T-helper 2 cell (primary cell): ENCODE measurements around the gene NXPH3.
"Not testable (repeated sequence)": the region's sequence is repeated elsewhere in the genome, so short reads cannot be mapped to it uniquely, and the experiment has no call there.

Experiments
- DNase-seq, 5 experiments: peaks; one replicate each; pipeline versions ENCODE4 v3.0.0 to v3.0.0-alpha.2; 2012 to 2022
- total RNA-seq, 2 donors: gene quantifications; one replicate each; lab custom pipeline; 2026; lab: John Stamatoyannopoulos, UW

NXPH3 gene
- 0 to 0.07 reads per million in 2 donors for total RNA-seq

GRCh38 chr17:49575679-49576087 is at the start of gene NXPH3:
TSS of gene NXPH3 (plus strand) at chr17:49575871. CDS start at chr17:49576220, 349 bp downstream.
- peak; percentile 40 to 71 (median 51) for DNase-seq

GRCh38 chr17:49527927-49528651 is 47.6 kb upstream of the NXPH3 start:
- DNase-seq, result no peak

GRCh38 chr17:49528966-49529365 is 46.7 kb upstream of the NXPH3 start:
- no peak for DNase-seq

- DNase-seq, result no peak
Observed at GRCh38 chr17:49530118-49530517, 45.6 kb upstream of the NXPH3 start.

GRCh38 chr17:49543860-49544259 is 31.8 kb upstream of the NXPH3 start:
- no peak for DNase-seq

- DNase-seq, result no peak
Observed at GRCh38 chr17:49545007-49545660, 30.5 kb upstream of the NXPH3 start.

- DNase-seq, result no peak
Observed at GRCh38 chr17:49545806-49546545, 29.7 kb upstream of the NXPH3 start.

- no peak for DNase-seq
Observed at GRCh38 chr17:49546546-49547535, 28.8 kb upstream of the NXPH3 start.

GRCh38 chr17:49547566-49547965 is 28.1 kb upstream of the NXPH3 start:
- no peak for DNase-seq

- DNase-seq, result no peak
Observed at GRCh38 chr17:49548051-49548505, 27.6 kb upstream of the NXPH3 start.

GRCh38 chr17:49548506-49549310 is 27.0 kb upstream of the NXPH3 start:
- no peak for DNase-seq

GRCh38 chr17:49549311-49549605 is 26.4 kb upstream of the NXPH3 start:
- no peak for DNase-seq

GRCh38 chr17:49549691-49550678 is 25.7 kb upstream of the NXPH3 start:
- DNase-seq, result no peak

- DNase-seq, result not testable (repeated sequence)
Observed at GRCh38 chr17:49550764-49551163, 24.9 kb upstream of the NXPH3 start.

- no peak for DNase-seq
Observed at GRCh38 chr17:49551221-49552069, 24.2 kb upstream of the NXPH3 start.

- DNase-seq, result no peak
Observed at GRCh38 chr17:49552070-49552751, 23.5 kb upstream of the NXPH3 start.

GRCh38 chr17:49553676-49554335 is 21.9 kb upstream of the NXPH3 start:
- no peak for DNase-seq
